IgD-negative memory B cell (primary cell): ENCODE data around the gene MS4A4E. TPM values are rescaled to one million over a fixed set of nuclear protein-coding genes. Genes with fewer than 3 reads are reported as not detected.
"Not testable (repeated sequence)": the region's sequence is repeated elsewhere in the genome, so short reads cannot be mapped to it uniquely, and the experiment has no call there.

Source experiments
- H3K27ac Mint-ChIP-seq, 3 donors: one replicate each; pipeline ENCODE4 v1.8.0; 2020 to 2022; ENCODE audit warnings: mild to moderate bottlenecking in 3 of 3, mixed read lengths in 3 of 3, moderate library complexity in 1 of 3
- H3K27me3 Mint-ChIP-seq: one replicate; pipeline ENCODE4 v1.8.0; 2021; ENCODE audit warnings: mixed read lengths
- H3K36me3 Mint-ChIP-seq: one replicate; pipeline ENCODE4 v1.8.0; 2020; ENCODE audit warnings: mild to moderate bottlenecking, mixed read lengths
- H3K4me1 Mint-ChIP-seq, 3 donors: one replicate each; pipeline ENCODE4 v1.8.0; 2020 to 2022; ENCODE audit warnings: mixed read lengths in 3 of 3, mild to moderate bottlenecking in 1 of 3
- H3K4me3 Mint-ChIP-seq, 4 donors: one replicate each; pipeline ENCODE4 v1.8.0; 2020 to 2022; ENCODE audit warnings: mild to moderate bottlenecking in 4 of 4, mixed read lengths in 4 of 4, moderate library complexity in 3 of 4
- H3K9me3 Mint-ChIP-seq, 3 donors: one replicate each; pipeline ENCODE4 v1.8.0; 2020 to 2021; ENCODE audit warnings: mixed read lengths in 3 of 3, mild to moderate bottlenecking in 1 of 3
- polyA plus RNA-seq: library from polyadenylated mRNA; unstranded; fragments of 300-500 nt; fragmentation: Illumina TruSeq; gene quantifications from one replicate; pipeline ENCODE4 v1.2.3, GENCODE V29; 2021

MS4A4E gene
- polyA plus RNA-seq: not detected

GRCh38 chr11:60242740-60243239, at the start of gene MS4A4E:
MS4A4E (minus strand) TSS chr11:60243137; CDS start chr11:60230055, 13,082 bp downstream.
- Mint-ChIP-seq H3K4me3 (no peak within 1 kb of the TSS), H3K27ac (no peak within 1 kb of the TSS), H3K36me3 (no peaks in the 10 kb centered on the region)

GRCh38 chr11:60292145-60292544, 49.2 kb upstream of the MS4A4E start:
- Mint-ChIP-seq H3K4me3 (no peak overlapping the region), H3K9me3 (peaks cover 0 to 8% (median 2%) of the 10 kb centered on the region in 3 donors), H3K4me1 (no peaks in the 10 kb centered on the region), H3K27me3 (peaks cover 3% of the 10 kb centered on the region), H3K27ac (no peak overlapping the region), H3K36me3 (no peaks in the 10 kb centered on the region)

More at GRCh38 chr11:60242740-60243239, at the start of gene MS4A4E:
- peaks cover 2 to 9% (median 8%) of the 10 kb centered on the region in 3 donors for H3K4me1 Mint-ChIP-seq
- H3K9me3 Mint-ChIP-seq: no peaks in the 10 kb centered on the region
- peaks cover 10% of the 10 kb centered on the region for H3K27me3 Mint-ChIP-seq

- Mint-ChIP-seq H3K4me3 (no peak overlapping the region), H3K9me3 (peaks cover 0 to 8% (median 2%) of the 10 kb centered on the region in 3 donors), H3K27me3 (peaks cover 3% of the 10 kb centered on the region), H3K4me1 (no peaks in the 10 kb centered on the region), H3K27ac (no peak overlapping the region), H3K36me3 (no peaks in the 10 kb centered on the region)
These were observed 45.6 kb upstream of the MS4A4E start for GRCh38 chr11:60288531-60288930.

- H3K36me3 Mint-ChIP-seq, H3K27me3 Mint-ChIP-seq, H3K27ac Mint-ChIP-seq, H3K9me3 Mint-ChIP-seq, H3K4me1 Mint-ChIP-seq, H3K4me3 Mint-ChIP-seq: not testable (repeated sequence)
These were observed 42.6 kb upstream of the MS4A4E start for GRCh38 chr11:60285411-60286126.

- H3K27ac Mint-ChIP-seq: no peak overlapping the region
These were observed 39.3 kb upstream of the MS4A4E start for GRCh38 chr11:60282286-60282685.

GRCh38 chr11:60281485-60281884, 38.5 kb upstream of the MS4A4E start:
- H3K36me3 Mint-ChIP-seq: no peaks in the 10 kb centered on the region
- H3K9me3 Mint-ChIP-seq: peaks cover 0 to 1% (median 0%) of the 10 kb centered on the region in 3 donors
- H3K27me3 Mint-ChIP-seq: no peaks in the 10 kb centered on the region

More at GRCh38 chr11:60282286-60282685, 39.3 kb upstream of the MS4A4E start:
- H3K4me3 Mint-ChIP-seq: no peak overlapping the region
- no peaks in the 10 kb centered on the region for H3K36me3 Mint-ChIP-seq
- no peaks in the 10 kb centered on the region for H3K27me3 Mint-ChIP-seq
- H3K4me1 Mint-ChIP-seq: peaks cover 7 to 11% (median 9%) of the 10 kb centered on the region in 3 donors
- no peaks in the 10 kb centered on the region for H3K9me3 Mint-ChIP-seq

GRCh38 chr11:60280412-60280811, 37.5 kb upstream of the MS4A4E start, which contains the start of gene MS4A4A:
MS4A4A (plus strand) TSS chr11:60280666; CDS start chr11:60280676, 10 bp downstream.
- Mint-ChIP-seq H3K9me3 (peaks cover 0 to 1% (median 0%) of the 10 kb centered on the region in 3 donors), H3K27ac (peak within 1 kb of the TSS in 1 of 3 donors; percentile 54), H3K4me1 (peaks cover 7 to 11% (median 9%) of the 10 kb centered on the region in 3 donors), H3K4me3 (peak within 1 kb of the TSS in 1 of 4 donors; percentile 78), H3K27me3 (no peaks in the 10 kb centered on the region), H3K36me3 (no peaks in the 10 kb centered on the region)

More at GRCh38 chr11:60281485-60281884, 38.5 kb upstream of the MS4A4E start:
- Mint-ChIP-seq H3K27ac (no peak overlapping the region), H3K4me3 (no peak overlapping the region), H3K4me1 (peaks cover 7 to 11% (median 9%) of the 10 kb centered on the region in 3 donors)

- no peak overlapping the region for H3K27ac Mint-ChIP-seq
- H3K4me3 Mint-ChIP-seq: no peak overlapping the region
- H3K4me1 Mint-ChIP-seq: peaks cover 0 to 1% (median 0%) of the 10 kb centered on the region in 3 donors
- no peaks in the 10 kb centered on the region for H3K36me3 Mint-ChIP-seq
- H3K9me3 Mint-ChIP-seq: peaks cover 0 to 1% (median 0%) of the 10 kb centered on the region in 3 donors
- H3K27me3 Mint-ChIP-seq: no peaks in the 10 kb centered on the region
These were observed 31.5 kb upstream of the MS4A4E start for GRCh38 chr11:60274416-60274815.

GRCh38 chr11:60265373-60266214, 22.7 kb upstream of the MS4A4E start:
- Mint-ChIP-seq H3K4me1 (no peaks in the 10 kb centered on the region), H3K27ac (no peak overlapping the region), H3K27me3 (peaks cover 8% of the 10 kb centered on the region), H3K9me3 (peaks cover 0 to 5% (median 0%) of the 10 kb centered on the region in 3 donors), H3K36me3 (no peaks in the 10 kb centered on the region), H3K4me3 (no peak overlapping the region)

GRCh38 chr11:60264644-60265043, 21.7 kb upstream of the MS4A4E start:
- Mint-ChIP-seq H3K27ac (no peak overlapping the region), H3K4me3 (no peak overlapping the region), H3K36me3 (no peaks in the 10 kb centered on the region), H3K27me3 (peaks cover 8% of the 10 kb centered on the region), H3K4me1 (no peaks in the 10 kb centered on the region), H3K9me3 (peaks cover 0 to 5% (median 0%) of the 10 kb centered on the region in 3 donors)

- no peaks in the 10 kb centered on the region for H3K4me1 Mint-ChIP-seq
- H3K27ac Mint-ChIP-seq: no peak overlapping the region
- H3K36me3 Mint-ChIP-seq: no peaks in the 10 kb centered on the region
- peaks cover 8% of the 10 kb centered on the region for H3K27me3 Mint-ChIP-seq
- peaks cover 0 to 5% (median 0%) of the 10 kb centered on the region in 3 donors for H3K9me3 Mint-ChIP-seq
- H3K4me3 Mint-ChIP-seq: no peak overlapping the region
These were observed 20.5 kb upstream of the MS4A4E start for GRCh38 chr11:60263402-60263801.

- no peaks in the 10 kb centered on the region for H3K4me1 Mint-ChIP-seq
- H3K4me3 Mint-ChIP-seq: no peak overlapping the region
- H3K27me3 Mint-ChIP-seq: peaks cover 8% of the 10 kb centered on the region
- no peak overlapping the region for H3K27ac Mint-ChIP-seq
- H3K9me3 Mint-ChIP-seq: peaks cover 0 to 5% (median 0%) of the 10 kb centered on the region in 3 donors
- H3K36me3 Mint-ChIP-seq: peaks cover 3% of the 10 kb centered on the region
These were observed 18.1 kb upstream of the MS4A4E start for GRCh38 chr11:60261014-60261413.

- H3K4me1 Mint-ChIP-seq: no peaks in the 10 kb centered on the region
- H3K27me3 Mint-ChIP-seq: peaks cover 13% of the 10 kb centered on the region
- no peak overlapping the region for H3K4me3 Mint-ChIP-seq
- peaks cover 4 to 17% (median 6%) of the 10 kb centered on the region in 3 donors for H3K9me3 Mint-ChIP-seq
- H3K27ac Mint-ChIP-seq: no peak overlapping the region
- peaks cover 3% of the 10 kb centered on the region for H3K36me3 Mint-ChIP-seq
These were observed 15.2 kb upstream of the MS4A4E start for GRCh38 chr11:60257956-60258722.
